ENCODE data around the gene CES4A.
"Not testable (repeated sequence)": the region's sequence is repeated elsewhere in the genome, so short reads cannot be mapped to it uniquely, and the experiment has no call there.

CES4A gene

DNA sequence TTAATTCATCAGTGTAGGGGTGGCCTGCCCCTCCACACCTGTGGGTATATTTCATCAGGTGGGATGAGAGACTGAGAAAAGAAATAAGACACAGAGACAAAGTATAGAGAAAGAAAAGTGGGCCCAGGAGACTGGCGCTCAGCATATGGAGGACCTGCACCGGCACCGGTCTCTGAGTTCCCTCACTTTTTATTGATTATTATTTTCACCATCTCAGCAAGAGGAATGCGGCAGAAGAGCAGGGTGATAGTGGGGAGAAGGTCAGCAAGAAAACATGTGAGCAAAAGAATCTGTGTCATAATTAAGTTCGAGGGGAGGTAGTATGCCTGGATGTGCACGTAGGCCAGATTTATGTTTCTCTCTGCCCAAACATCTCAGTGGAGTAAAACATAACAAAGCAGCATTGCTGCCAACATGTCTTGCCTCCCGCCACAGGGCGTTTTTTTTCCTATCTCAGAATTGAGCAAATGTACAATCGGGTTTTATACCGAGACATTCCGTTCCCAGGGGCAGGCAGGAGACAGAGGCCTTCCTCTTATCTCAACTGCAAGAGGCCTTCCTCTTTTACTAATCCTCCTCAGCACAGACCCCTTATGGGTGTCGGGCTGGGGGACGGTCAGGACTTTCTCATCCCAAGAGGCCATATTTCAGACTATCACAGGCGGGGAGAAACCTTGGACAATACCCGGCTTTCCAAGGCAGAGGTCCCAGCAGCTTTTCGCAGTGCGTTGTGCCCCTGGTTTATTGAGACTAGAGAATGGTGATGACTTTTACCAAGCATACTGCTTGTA lies 32.8 kb upstream of the CES4A start:
- DNase-seq (ENCODE audit: low read depth in 2 of 2, low spot score in 1 of 2): not testable (repeated sequence)

DNA sequence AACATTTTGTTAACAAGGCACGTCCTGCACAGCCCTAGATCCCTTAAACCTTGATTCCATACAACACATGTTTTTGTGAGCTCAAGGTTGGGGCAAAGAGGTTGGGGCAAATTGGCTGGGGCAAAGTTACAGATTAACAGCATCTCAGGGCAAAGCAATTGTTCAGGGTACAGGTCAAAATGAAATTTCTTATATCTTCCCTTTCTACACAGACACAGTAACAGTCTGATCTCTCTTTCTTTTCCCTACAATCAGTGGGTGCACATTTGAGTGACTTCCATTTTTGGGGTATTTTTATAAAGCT lies 32.3 kb upstream of the CES4A start:
- DNase-seq (ENCODE audit: low read depth in 2 of 2, low spot score in 1 of 2): not testable (repeated sequence)

DNA sequence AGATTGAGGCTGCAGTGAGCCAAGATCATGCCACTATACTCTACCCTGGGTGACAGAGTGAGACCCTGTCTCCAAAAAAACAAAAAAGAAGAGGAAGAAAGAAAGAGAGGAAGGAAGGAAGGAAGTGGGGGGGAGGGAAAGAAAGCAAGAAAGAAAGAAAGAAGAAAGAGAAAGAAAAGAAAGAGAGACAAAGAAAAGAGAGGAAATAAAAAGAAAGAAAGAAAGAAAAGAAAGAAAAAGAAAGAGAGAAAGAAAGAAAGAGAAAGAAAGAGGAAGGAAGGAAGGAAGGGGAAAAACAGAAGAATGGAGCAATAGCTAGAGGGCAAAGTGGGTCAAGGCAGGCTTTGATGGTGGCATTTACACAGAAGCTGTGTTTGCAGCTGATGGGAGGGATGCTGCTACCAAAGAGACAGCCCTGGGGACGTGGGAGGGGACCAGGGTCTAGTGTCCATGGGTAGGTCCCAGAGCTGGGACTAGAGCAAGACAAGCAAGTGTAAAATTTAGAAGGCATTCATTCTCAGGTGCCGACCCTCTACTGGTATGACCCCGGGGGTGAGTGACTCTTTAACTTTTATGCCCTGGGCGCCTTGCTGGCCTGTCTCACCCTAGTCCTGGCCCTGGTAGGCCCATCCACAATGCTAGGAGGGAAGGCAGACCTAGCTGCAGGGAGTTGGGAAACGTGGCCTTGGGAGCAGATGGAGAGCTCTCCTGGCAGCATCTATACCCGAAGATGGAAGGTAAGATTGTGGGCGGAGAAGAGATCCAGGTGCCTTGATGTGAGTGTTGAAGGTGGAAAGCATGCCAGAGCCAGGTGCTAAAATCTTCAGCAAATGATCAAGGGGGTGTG lies 29.3 kb upstream of the CES4A start:
- DNase-seq (ENCODE audit: low read depth in 2 of 2, low spot score in 1 of 2): no peak

DNA sequence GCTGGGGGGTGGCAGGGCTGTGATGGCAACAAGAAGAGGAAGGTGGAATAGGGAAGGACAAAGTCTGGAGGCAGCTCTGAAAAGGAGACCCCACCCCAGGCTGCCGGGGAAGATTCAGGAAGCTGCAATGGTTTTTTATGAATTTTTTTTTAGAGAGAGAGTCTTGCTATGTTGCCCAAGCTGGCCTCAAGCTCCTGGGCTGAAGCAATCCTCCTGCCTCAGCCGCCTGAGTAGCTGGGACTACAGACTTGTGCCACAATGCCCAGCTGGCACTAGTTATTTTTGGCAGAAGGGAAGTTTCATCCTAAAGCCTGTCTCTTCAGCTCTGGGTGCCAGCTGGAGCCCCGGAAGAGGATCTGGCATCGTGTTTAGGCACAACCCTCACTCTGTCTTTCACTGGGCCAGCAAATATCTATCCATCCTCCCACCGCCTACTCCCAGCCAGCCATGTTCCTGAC lies 28.7 kb upstream of the CES4A start:
- DNase-seq (ENCODE audit: low read depth in 2 of 2, low spot score in 1 of 2): no peak

DNA sequence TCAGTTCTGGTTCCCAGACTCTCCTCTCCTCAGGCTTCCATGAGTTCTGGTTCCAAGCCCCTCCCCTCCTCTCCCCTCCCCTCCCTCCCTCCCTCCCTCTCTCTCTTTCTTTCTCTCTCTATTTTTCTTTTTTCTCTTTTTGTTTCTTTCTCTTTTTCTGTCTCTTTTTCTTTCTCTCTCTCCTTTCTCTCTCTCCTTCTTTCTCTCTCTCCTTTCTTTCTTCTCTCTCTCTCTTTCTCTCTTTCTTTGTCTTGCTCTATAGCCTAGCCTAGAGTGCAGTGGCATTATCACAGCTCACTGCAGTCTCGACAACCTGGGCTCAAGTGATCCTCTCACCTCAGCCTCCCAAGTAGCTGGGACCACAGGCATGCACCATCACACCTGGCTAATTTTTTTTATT lies 28.1 kb upstream of the CES4A start:
- no peak for DNase-seq (ENCODE audit: low read depth in 2 of 2, low spot score in 1 of 2)

DNA sequence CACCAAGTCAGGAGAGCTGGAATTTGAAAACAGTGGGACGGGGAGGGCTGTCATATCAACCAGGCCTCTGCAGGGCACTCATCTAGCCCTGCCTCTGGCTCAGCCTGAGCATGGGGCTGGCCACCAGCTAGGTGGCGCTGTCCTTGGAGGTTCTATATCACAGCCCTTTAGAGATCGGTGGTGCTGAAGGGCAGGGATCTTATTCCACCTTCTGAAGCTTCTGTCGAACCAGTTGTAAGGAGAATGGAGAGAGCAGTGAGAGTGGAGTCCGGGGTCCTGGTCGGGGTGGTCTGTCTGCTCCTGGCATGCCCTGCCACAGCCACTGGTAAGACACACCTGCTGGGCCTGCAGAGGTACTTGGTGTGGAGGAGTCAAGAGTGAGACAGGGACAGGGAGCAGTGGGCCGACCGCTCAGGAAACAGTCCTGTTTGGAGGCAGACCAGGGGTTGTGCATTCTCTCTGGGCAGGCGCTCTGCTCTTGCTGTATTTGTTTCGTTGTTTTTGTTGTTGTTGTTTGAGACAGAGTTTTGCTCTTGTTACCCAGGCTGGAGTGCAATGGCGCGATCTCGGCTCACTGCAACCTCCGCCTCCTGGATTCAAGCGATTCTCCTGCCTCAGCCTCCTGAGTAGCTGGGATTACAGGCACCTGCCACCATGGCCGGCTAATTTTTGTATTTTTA lies 27.2 kb upstream of the CES4A start, which contains the start of gene CES3:
Gene CES3, plus strand, starts transcription at position 202 of the 680 bp plus-strand sequence. Its CDS starts 42 bp downstream, at position 244.
- peak in 1 of 2 donors; percentile 29 for DNase-seq (ENCODE audit: low read depth in 2 of 2, low spot score in 1 of 2)

DNA sequence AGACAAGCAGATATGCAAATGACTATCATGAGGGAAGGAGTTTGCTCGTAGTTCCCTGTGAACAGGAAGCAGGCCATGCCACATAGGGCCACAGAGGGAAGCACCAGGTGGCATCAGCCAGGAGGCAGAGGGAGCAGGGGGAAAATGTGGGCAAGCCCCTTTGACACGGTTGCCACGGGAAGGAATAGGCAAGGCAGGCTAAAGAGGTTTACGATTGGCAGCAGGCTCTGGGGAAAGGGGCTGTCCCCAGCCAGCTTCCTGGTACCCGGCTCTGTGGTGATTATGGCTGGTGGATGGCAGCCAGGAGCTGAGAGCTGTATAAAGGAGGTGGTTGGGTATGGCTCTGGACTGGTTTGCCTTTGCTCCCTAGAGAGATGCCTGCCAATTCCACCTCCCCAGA lies 26.5 kb upstream of the CES4A start:
- no peak for DNase-seq (ENCODE audit: low read depth in 2 of 2, low spot score in 1 of 2)

DNA sequence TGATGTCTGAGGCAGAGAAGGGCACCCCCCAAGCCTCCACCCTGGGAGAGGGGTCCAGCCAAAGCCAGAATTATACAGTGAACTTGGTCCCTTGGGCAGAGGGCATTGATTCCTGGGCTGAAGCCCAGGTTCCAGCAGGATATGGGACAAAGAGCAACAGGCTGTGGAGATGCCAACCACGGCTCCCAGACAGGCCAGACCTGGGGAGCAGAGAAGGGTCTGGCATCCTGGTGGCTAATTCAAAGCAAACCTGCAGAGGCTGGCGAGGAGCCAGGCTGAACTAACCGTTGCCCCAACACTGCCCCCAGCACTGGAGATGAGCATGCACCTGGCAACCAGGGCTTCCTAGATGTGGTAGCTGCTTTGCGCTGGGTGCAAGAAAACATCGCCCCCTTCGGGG lies 24.3 kb upstream of the CES4A start:
- DNase-seq (ENCODE audit: low read depth in 2 of 2, low spot score in 1 of 2): no peak

DNA sequence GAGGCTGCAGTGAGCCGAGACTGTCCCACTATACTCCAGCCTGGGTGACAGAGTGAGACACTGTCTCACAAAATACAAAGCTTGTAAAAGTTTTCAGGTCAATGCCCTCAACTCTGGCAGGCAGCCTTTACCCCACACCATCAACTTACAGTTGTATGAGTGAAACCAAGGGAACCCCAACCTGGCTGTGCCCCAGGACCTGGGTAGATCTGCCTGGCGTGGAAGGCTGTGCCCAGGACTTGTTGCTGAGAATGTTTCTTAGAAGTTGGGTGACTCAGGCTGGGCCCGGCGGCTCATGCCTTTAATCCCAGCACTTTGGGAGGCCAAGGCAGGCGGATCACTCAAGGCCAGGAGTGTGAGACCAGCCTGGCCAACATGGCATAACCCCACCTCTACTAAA lies 19.5 kb upstream of the CES4A start:
- no peak for DNase-seq (ENCODE audit: low read depth in 2 of 2, low spot score in 1 of 2)

DNA sequence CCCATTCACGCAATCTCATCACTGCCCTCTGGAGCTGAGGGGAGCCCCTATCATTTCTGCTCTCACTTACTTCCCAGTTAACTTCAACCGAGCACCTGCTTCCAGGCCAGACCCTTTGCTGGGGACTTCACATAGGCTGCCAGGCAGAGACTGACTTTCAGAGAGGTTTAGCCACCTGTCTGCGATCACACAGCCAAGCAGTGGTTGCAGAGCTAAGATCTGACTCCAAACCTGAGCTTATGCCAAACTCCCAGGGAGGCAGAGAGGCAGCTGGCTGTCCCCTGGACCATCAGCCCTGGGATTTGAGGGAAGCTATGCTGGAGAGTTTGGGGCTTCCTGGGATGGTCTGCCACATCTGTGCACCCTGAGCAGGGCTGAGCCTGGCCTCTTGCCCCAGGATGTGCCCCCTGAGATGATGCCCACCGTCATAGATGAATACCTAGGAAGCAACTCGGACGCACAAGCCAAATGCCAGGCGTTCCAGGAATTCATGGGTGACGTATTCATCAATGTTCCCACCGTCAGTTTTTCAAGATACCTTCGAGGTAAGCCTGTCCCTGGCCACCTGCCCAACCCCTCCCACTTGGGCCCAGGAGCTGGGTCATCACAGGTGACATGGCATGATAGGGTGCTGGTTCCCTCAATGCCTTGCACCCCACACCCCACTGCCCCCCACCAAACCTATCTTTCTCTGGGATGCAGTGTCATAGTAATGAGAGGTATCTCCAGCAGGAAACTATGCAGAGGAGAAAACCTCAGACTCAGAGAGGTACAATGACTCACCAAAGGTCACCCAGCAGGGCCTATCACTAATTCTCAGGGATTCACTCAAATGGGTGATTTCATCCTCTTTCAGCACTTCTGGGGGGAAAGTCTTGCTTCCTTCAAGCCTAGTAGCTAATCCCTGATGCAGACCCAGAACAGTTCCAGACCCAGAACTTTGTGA lies 17.3 kb upstream of the CES4A start:
- DNase-seq (ENCODE audit: low read depth in 2 of 2, low spot score in 1 of 2): no peak

DNA sequence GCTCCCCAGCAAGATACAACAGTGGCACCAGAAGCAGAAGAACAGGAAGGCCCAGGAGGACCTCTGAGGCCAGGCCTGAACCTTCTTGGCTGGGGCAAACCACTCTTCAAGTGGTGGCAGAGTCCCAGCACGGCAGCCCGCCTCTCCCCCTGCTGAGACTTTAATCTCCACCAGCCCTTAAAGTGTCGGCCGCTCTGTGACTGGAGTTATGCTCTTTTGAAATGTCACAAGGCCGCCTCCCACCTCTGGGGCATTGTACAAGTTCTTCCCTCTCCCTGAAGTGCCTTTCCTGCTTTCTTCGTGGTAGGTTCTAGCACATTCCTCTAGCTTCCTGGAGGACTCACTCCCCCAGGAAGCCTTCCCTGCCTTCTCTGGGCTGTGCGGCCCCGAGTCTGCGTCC lies 15.4 kb upstream of the CES4A start:
- DNase-seq (ENCODE audit: low read depth in 2 of 2, low spot score in 1 of 2): no peak

DNA sequence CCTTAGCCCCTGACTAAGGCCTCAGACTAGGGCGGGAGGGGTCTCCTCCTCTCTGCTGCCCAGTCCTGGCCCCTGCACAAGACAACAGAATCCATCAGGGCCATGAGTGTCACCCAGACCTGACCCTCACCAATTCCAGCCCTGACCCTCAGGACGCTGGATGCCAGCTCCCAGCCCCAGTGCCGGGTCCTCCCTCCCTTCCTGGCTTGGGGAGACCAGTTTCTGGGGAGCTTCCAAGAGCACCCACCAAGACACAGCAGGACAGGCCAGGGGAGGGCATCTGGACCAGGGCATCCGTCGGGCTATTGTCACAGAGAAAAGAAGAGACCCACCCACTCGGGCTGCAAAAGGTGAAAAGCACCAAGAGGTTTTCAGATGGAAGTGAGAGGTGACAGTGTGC lies 14.7 kb upstream of the CES4A start:
- no peak for DNase-seq (ENCODE audit: low read depth in 2 of 2, low spot score in 1 of 2)

DNA sequence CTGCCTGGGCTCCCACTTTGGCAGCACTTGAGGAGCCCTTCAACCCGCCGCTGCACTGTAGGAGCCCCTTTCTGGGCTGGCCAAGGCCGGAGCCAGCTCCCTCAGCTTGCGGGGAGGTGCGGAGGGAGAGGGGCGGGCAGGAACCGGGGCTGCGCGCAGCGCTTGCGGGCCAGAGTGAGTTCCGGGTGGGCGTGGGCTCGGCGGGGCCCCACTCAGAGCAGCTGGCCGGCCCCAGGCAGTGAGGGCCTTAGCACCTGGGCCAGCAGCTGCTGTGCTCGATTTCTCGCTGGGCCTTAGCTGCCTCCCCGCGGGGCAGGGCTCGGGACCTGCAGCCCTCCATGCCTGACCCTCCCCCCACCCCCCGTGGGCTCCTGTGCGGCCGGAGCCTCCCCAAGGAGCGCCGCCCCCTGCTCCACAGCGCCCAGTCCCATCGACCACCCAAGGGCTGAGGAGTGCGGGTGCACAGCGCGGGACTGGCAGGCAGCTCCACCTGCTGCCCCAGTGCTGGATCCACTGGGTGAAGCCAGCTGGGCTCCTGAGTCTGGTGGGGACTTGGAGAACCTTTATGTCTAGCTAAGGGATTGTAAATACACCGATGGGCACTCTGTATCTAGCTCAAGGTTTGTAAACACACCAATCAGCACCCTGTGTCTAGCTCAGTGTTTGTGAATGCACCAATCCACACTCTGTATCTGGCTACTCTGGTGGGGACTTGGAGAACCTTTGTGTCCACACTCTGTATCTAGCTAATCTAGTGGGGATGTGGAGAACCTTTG lies 14.0 kb upstream of the CES4A start:
- not testable (repeated sequence) for DNase-seq (ENCODE audit: low read depth in 2 of 2, low spot score in 1 of 2)

DNA sequence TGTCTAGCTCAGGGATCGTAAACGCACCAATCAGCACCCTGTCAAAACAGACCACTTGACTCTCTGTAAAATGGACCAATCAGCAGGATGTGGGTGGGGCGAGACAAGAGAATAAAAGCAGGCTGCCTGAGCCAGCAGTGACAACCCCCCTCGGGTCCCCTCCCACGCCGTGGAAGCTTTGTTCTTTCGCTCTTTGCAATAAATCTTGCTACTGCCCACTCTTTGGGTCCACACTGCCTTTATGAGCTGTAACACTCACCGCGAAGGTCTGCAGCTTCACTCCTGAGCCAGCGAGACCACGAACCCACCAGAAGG lies 13.5 kb upstream of the CES4A start:
- DNase-seq (ENCODE audit: low read depth in 2 of 2, low spot score in 1 of 2): not testable (repeated sequence)

DNA sequence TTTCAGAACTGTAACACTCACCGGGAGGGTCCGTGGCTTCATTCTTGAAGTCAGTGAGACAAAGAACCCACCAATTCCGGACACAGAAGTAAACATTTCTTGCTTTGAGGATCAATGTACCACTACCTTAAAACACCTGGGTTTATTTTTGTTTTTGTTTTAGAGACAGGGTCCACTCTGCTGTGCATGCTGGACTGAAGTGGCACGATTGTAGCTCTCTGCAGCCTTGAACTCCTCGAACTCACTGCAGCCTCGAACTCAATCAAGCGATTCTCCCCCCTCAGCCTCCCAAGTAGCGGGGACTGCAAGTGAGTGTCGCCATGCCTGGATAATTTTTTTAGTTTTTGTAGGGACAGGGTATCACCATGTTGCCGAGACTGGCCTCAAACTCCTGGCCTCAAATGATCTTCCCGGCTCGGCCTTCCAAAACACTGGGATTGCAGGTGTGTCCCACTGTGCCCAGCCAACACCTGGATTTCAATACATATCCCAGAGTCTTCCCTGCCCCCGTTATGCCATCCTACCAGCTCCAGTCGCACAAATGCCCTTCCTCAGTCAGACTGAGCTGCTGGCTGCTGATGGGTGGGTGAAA lies 13.0 kb upstream of the CES4A start:
- DNase-seq (ENCODE audit: low read depth in 2 of 2, low spot score in 1 of 2): no peak

DNA sequence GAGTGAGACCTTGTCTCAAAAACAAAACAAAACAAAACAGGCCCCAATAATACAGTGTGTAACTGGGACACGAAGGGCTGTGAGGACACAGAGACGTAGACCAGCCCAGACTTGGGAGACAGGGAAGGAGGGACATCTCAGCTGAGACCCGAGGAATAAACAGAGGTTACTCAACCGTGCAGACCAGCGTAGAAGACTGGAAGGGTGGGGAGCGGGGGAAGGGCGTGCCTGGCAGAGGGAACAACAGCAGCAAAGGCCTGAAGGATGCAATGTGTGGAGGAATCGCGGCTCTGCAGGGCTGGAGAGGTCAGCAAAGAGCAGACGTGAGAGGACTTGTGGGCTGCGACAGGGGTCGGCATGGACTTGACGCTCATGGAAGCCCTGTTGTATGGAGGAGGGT lies 11.6 kb upstream of the CES4A start:
- no peak for DNase-seq (ENCODE audit: low read depth in 2 of 2, low spot score in 1 of 2)

DNA sequence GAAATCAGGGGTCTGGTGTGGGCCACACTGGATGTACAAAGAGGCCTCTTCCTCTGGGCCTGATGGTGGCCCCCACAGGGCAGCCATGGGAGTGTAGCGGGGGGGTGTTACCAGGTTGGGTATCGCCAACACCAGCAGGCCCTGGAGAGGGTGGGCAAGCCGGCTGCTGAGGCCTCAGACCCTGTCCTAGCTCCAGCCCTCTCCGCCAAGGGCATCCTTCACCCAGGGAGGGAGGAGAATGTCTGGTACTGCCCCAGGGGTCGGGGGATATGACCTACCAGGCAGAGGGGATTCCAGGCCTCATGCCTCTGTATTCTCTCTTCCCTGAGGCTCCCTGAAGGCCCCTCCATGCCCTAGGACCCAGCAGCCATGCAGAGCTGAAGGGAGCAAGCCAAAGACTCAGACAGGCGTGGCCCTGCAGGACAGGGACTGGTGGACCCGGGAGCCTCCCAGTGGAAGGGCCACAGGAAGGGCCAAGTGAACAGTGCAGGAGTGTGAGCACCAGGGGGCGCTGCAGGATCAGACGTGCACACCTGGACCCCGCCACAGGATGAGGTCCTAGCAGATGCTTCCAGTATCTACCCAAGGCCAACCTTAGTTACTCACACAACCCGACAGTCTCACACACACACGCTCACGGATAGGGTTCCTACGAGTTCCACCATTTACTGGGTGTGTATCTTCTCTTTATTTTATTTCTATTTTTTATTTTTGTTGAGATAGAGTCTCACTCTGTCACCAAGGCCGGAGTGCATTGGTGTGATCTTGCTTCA lies 10.9 kb upstream of the CES4A start:
- peak; percentile 83 to 88 for DNase-seq (ENCODE audit: low read depth in 2 of 2, low spot score in 1 of 2)

DNA sequence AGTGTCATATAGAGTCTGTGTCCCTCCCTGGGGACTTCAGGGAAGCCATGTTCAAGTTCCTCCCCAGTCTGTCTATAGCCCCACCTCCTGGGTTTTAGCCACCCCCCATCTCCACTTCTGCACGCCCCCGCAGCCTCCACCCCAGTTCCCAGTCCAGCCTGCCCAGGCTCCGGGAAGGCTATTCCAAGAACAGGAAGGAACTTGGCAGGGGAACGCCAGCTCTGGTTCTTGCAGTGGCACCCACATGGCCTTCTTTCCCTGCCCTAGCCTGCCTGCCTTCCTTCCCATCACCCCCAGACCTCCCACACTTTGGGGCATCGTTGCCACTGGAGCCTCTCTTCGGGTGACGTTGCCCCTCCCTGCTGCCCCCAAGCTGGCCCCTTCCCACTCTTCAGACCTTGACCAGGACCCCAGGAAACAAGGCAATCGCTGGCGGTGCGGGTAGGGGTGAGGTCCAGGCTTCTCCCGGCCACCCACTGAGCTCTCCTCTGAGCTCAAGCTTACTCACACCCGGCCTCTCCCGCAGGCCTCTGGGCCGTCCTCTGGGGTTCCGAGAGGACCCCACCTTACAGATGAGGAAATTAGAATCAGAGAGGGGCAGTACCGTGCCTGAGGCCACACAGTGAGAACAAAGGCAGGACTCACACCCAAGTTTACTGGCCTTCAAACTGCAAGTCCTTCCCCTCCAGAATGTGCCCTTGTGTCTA lies 9.2 kb upstream of the CES4A start:
- DNase-seq (ENCODE audit: low read depth in 2 of 2, low spot score in 1 of 2): no peak

All from stimulated activated CD8-positive, alpha-beta memory T cell treated with anti-CD3 and anti-CD28 coated beads, Interleukin-4, amount 100 ng/mL, for 1 hour (primary cell).